ENCODE results near the gene PPIL4.

DNA sequence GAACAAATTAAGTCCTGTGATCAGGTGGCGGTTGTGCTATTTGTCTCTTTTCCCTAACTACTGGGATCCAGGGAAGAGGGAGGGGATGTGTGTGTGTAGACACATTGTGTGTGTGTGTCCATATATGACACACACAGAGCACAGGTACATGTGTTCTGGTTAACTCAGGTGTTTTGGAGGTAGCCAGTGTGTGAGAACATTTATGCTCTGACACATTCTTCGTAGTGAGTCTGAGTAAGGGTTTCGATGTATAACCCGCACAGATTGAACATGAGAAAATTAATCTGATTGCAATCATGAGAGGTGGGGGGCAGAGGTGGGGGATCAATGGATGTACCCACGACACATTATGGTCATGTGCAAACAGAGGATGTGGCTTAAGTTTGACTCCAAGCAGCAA lies 73.6 kb downstream of the PPIL4 start:
- no peak for TF ChIP-seq POLR2A (IDR thresholded peaks at IDR 0.05)
- TF ChIP-seq, protein P1, sequence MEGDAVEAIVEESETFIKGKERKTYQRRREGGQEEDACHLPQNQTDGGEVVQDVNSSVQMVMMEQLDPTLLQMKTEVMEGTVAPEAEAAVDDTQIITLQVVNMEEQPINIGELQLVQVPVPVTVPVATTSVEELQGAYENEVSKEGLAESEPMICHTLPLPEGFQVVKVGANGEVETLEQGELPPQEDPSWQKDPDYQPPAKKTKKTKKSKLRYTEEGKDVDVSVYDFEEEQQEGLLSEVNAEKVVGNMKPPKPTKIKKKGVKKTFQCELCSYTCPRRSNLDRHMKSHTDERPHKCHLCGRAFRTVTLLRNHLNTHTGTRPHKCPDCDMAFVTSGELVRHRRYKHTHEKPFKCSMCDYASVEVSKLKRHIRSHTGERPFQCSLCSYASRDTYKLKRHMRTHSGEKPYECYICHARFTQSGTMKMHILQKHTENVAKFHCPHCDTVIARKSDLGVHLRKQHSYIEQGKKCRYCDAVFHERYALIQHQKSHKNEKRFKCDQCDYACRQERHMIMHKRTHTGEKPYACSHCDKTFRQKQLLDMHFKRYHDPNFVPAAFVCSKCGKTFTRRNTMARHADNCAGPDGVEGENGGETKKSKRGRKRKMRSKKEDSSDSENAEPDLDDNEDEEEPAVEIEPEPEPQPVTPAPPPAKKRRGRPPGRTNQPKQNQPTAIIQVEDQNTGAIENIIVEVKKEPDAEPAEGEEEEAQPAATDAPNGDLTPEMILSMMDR (IDR thresholded peaks at IDR 0.05), result no peak
